Suprapubic skin (tissue), 3 donors: Measurements from ENCODE around the gene CCDC85A.

Experiments used
- CTCF ChIP-seq, 2 donors: fragments of 200-600 bp in 1 of 2; fragments of 450-650 bp in 1 of 2; sonication (generic) in 1 of 2; IDR thresholded peaks; one replicate each; pipeline ENCODE4 v1.5.1; 2016 to 2019; ENCODE audit warnings: antibody characterized with exemption in 2 of 2, mild to moderate bottlenecking in 1 of 2, moderate library complexity in 1 of 2
- POLR2A ChIP-seq, 2 donors: fragments of 450-650 bp; IDR thresholded peaks; one replicate each; pipeline ENCODE4 v1.6.1; 2017; ENCODE audit warnings: antibody characterized with exemption in 2 of 2, mild to moderate bottlenecking in 2 of 2, moderate library complexity in 2 of 2

GRCh38 chr2:56266761-56267414, 83.1 kb downstream of the CCDC85A start:
- TF ChIP-seq POLR2A (IDR thresholded peaks at IDR 0.05), result no peak
- TF ChIP-seq CTCF (IDR thresholded peaks at IDR 0.05), result no peak
